Measurements from ENCODE around the gene GZMM. TPM values are rescaled to one million over a fixed set of nuclear protein-coding genes. Genes with fewer than 3 reads are reported as not detected.

Gene GZMM
- total and polyA plus RNA-seq, 7 donors, result 0.11 to 0.23 (median 0.14) TPM; not detected in 4

GRCh38 chr19:532561-533363 is 11.1 kb upstream of the GZMM start:
- H3K27me3 ChIP-seq (ENCODE audit: insufficient read depth in 3 of 3, low read length in 2 of 3), result no peaks in the 10 kb centered on the region
- ATAC-seq (peak; percentile 60 to 81 (median 68)), DNase-seq (peak; percentile 84 to 93)
- intact Hi-C loops (cut with DNase I), result loop anchor here (1.0 to 5.0 kb wide), 2 partner anchors 40 kb away; partner anchors contain the start of gene BSG (in 2 of the 2)
- H3K9me3 ChIP-seq, result no peaks in the 10 kb centered on the region
- 0 to 1% (median 1%) methylated on average over 38 to 47 of the region's 47 CpGs for WGBS, 3 donors
- H3K36me3 ChIP-seq (ENCODE audit: insufficient read depth in 1 of 2, low read depth in 1 of 2), result peaks cover 0 to 21% of the 10 kb centered on the region in 2 donors
- H3K4me3 ChIP-seq, result peak overlapping the region; percentile 89
- peak; percentile 39 for TF ChIP-seq CTCF (IDR thresholded peaks at IDR 0.05)
- H3K4me1 ChIP-seq, result peaks cover 27% of the 10 kb centered on the region
- H3K27ac ChIP-seq, result peak overlapping the region; percentile 98

- DNase-seq (no peak), ATAC-seq (no peak)
- H3K4me1 ChIP-seq, result peaks cover 31% of the 10 kb centered on the region
Measured at GRCh38 chr19:533364-534058, 10.3 kb upstream of the GZMM start.

GRCh38 chr19:534088-534487 is 9.8 kb upstream of the GZMM start:
- DNase-seq, result no peak
- peak overlapping the region; percentile 89 for H3K4me3 ChIP-seq
- peaks cover 0 to 34% of the 10 kb centered on the region in 2 donors for H3K36me3 ChIP-seq (ENCODE audit: insufficient read depth in 1 of 2, low read depth in 1 of 2)
- H3K9me3 ChIP-seq, result no peaks in the 10 kb centered on the region
- TF ChIP-seq CTCF (IDR thresholded peaks at IDR 0.05), result no peak
- 69 to 71% (median 69%) methylated on average over 14 of the region's 14 CpGs for WGBS, 3 donors
- H3K27me3 ChIP-seq (ENCODE audit: insufficient read depth in 3 of 3, low read length in 2 of 3), result no peaks in the 10 kb centered on the region
- H3K4me1 ChIP-seq, result peaks cover 36% of the 10 kb centered on the region
- intact Hi-C loops (cut with DNase I), result loop anchor here in 1 of 2 donors (5.0 kb wide), 1 partner anchor 38 kb away; the partner anchor contains the start of gene BSG
- H3K27ac ChIP-seq, result peak overlapping the region; percentile 98
- ATAC-seq, result no peak

More at GRCh38 chr19:533364-534058, 10.3 kb upstream of the GZMM start:
- intact Hi-C loops (cut with DNase I), result loop anchor here in 1 of 2 donors (5.0 kb wide), 1 partner anchor 39 kb away; the partner anchor contains the start of gene BSG
- Histone ChIP-seq H3K9me3 (no peaks in the 10 kb centered on the region), H3K27ac (peak overlapping the region; percentile 98), H3K27me3 (ENCODE audit: insufficient read depth in 3 of 3, low read length in 2 of 3) (no peaks in the 10 kb centered on the region), H3K4me3 (peak overlapping the region; percentile 89), H3K36me3 (ENCODE audit: insufficient read depth in 1 of 2, low read depth in 1 of 2) (peaks cover 0 to 28% of the 10 kb centered on the region in 2 donors)
- no peak for TF ChIP-seq CTCF (IDR thresholded peaks at IDR 0.05)
- WGBS, 3 donors, result 14 to 26% (median 16%) methylated on average over 24 to 25 of the region's 25 CpGs

GRCh38 chr19:535017-535835 is 8.6 kb upstream of the GZMM start:
- WGBS, 3 donors, result 36 to 50% (median 43%) methylated on average over 16 of the region's 16 CpGs
- no peak for TF ChIP-seq CTCF (IDR thresholded peaks at IDR 0.05)
- Histone ChIP-seq H3K4me1 (peaks cover 36% of the 10 kb centered on the region), H3K27me3 (ENCODE audit: insufficient read depth in 3 of 3, low read length in 2 of 3) (no peaks in the 10 kb centered on the region), H3K27ac (peak overlapping the region; percentile 49), H3K36me3 (ENCODE audit: insufficient read depth in 1 of 2, low read depth in 1 of 2) (peaks cover 0 to 41% of the 10 kb centered on the region in 2 donors), H3K9me3 (no peaks in the 10 kb centered on the region), H3K4me3 (peak overlapping the region; percentile 20)
- DNase-seq, result peak in 1 of 2 donors; percentile 69
- peak; percentile 5 to 36 (median 26) for ATAC-seq
- intact Hi-C loops (cut with DNase I), result no loop called here
